ENCODE measurements around the gene SPINK2. TPM values are rescaled to one million over a fixed set of nuclear protein-coding genes. Genes with fewer than 3 reads are reported as not detected.
A peak's percentile ranks its signal among the peaks of the same experiment; 100 is the strongest.

The SPINK2 gene
- total RNA-seq, 1 donor from 2014 or later, result not detected

GRCh38 chr4:56783986-56784385 is 37.5 kb downstream of the SPINK2 start:
- Mint-ChIP-seq H3K4me3 (ENCODE audit: unreplicated experiment) (no peak overlapping the region), H3K27ac (ENCODE audit: unreplicated experiment) (no peak overlapping the region), H3K4me1 (ENCODE audit: low read depth, unreplicated experiment) (peaks cover 13% of the 10 kb centered on the region), H3K36me3 (ENCODE audit: low read depth, unreplicated experiment) (no peaks in the 10 kb centered on the region), H3K9me3 (ENCODE audit: unreplicated experiment) (no peaks in the 10 kb centered on the region), H3K27me3 (ENCODE audit: low read depth, unreplicated experiment) (peaks cover 2% of the 10 kb centered on the region)
- Histone ChIP-seq H3K9me3 (ENCODE audit: insufficient read depth, low read depth, low read length) (no peaks in the 10 kb centered on the region), H3K27ac (ENCODE audit: low read depth, low read length) (no peak overlapping the region), H3K27me3 (ENCODE audit: insufficient read depth, low read length) (no peaks in the 10 kb centered on the region), H3K9ac (ENCODE audit: low read length) (no peak overlapping the region), H2AFZ (ENCODE audit: low read depth, low read length) (no peak overlapping the region), H3K4me3 (ENCODE audit: insufficient read depth, low read depth, low read length) (no peak overlapping the region), H3K79me2 (ENCODE audit: insufficient read depth, low read length) (no peaks in the 10 kb centered on the region), H4K20me1 (ENCODE audit: insufficient read depth, low read length) (no peaks in the 10 kb centered on the region), H3K4me2 (ENCODE audit: low read length) (no peak overlapping the region), H3K36me3 (ENCODE audit: insufficient read depth, low read length) (no peaks in the 10 kb centered on the region), H3K4me1 (ENCODE audit: insufficient read depth, low read length) (peaks cover 10% of the 10 kb centered on the region)
- no peak for FAIRE-seq
- TF ChIP-seq CTCF (IDR thresholded peaks at IDR 0.05; ENCODE audit: insufficient read depth, low read depth, low read length) (no peak), EZH2 (IDR thresholded peaks at IDR 0.05; ENCODE audit: insufficient read depth, low read length) (no peak)
- peak; percentile 49 for DNase-seq (ENCODE audit: low read depth)

- no peaks in the 10 kb centered on the region for H3K27me3 ChIP-seq (ENCODE audit: insufficient read depth, low read length)
- TF ChIP-seq EZH2 (IDR thresholded peaks at IDR 0.05; ENCODE audit: insufficient read depth, low read length) (no peak), CTCF (IDR thresholded peaks at IDR 0.05; ENCODE audit: insufficient read depth, low read depth, low read length) (no peak)
- peaks cover 13% of the 10 kb centered on the region for H3K4me1 Mint-ChIP-seq (ENCODE audit: low read depth, unreplicated experiment)
- no peaks in the 10 kb centered on the region for H3K36me3 ChIP-seq (ENCODE audit: insufficient read depth, low read length)
- H3K9ac ChIP-seq (ENCODE audit: low read length), result no peak overlapping the region
- no peaks in the 10 kb centered on the region for H3K9me3 Mint-ChIP-seq (ENCODE audit: unreplicated experiment)
- no peak overlapping the region for H3K27ac ChIP-seq (ENCODE audit: low read depth, low read length)
- no peak overlapping the region for H2AFZ ChIP-seq (ENCODE audit: low read depth, low read length)
- peaks cover 4% of the 10 kb centered on the region for H3K4me1 ChIP-seq (ENCODE audit: insufficient read depth, low read length)
- no peaks in the 10 kb centered on the region for H3K79me2 ChIP-seq (ENCODE audit: insufficient read depth, low read length)
- no peaks in the 10 kb centered on the region for H3K36me3 Mint-ChIP-seq (ENCODE audit: low read depth, unreplicated experiment)
- H3K27ac Mint-ChIP-seq (ENCODE audit: unreplicated experiment), result no peak overlapping the region
- H3K4me2 ChIP-seq (ENCODE audit: low read length), result no peak overlapping the region
- FAIRE-seq (no peak), DNase-seq (ENCODE audit: low read depth) (no peak)
- H3K4me3 Mint-ChIP-seq (ENCODE audit: unreplicated experiment), result no peak overlapping the region
- H3K9me3 ChIP-seq (ENCODE audit: insufficient read depth, low read depth, low read length), result no peaks in the 10 kb centered on the region
- no peak overlapping the region for H3K4me3 ChIP-seq (ENCODE audit: insufficient read depth, low read depth, low read length)
- H3K27me3 Mint-ChIP-seq (ENCODE audit: low read depth, unreplicated experiment), result peaks cover 2% of the 10 kb centered on the region
- H4K20me1 ChIP-seq (ENCODE audit: insufficient read depth, low read length), result no peaks in the 10 kb centered on the region
Observed at GRCh38 chr4:56782019-56782418, 39.5 kb downstream of the SPINK2 start.

DNA sequence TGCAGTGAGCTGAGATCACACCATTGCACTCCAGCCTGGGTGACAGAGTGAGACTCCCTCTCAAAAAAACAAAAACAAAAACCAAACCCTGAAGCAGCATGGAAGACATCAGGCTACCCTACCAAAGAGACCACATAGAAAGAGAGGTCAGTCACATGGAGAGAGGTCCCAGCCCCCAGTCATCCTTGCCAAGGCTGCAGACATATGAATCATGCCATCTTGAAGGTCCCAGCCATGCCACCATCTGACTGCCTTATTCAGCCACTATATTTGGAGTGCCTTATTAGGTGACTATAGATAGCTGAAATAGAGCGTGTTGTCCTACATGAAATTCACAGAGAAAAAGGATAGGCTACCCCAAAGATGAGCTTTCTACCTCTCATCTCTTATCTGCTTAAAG is 48.2 kb downstream of the SPINK2 start:
- H3K36me3 ChIP-seq (ENCODE audit: insufficient read depth, low read length), result no peaks in the 10 kb centered on the region
- H3K36me3 Mint-ChIP-seq (ENCODE audit: low read depth, unreplicated experiment), result no peaks in the 10 kb centered on the region
- FAIRE-seq (no peak), DNase-seq (ENCODE audit: low read depth) (no peak)
- no peak overlapping the region for H3K27ac Mint-ChIP-seq (ENCODE audit: unreplicated experiment)
- H3K9ac ChIP-seq (ENCODE audit: low read length), result no peak overlapping the region
- no peaks in the 10 kb centered on the region for H3K27me3 ChIP-seq (ENCODE audit: insufficient read depth, low read length)
- no peaks in the 10 kb centered on the region for H3K79me2 ChIP-seq (ENCODE audit: insufficient read depth, low read length)
- no peak overlapping the region for H3K4me3 ChIP-seq (ENCODE audit: insufficient read depth, low read depth, low read length)
- H2AFZ ChIP-seq (ENCODE audit: low read depth, low read length), result no peak overlapping the region
- H3K4me1 Mint-ChIP-seq (ENCODE audit: low read depth, unreplicated experiment), result peaks cover 6% of the 10 kb centered on the region
- H4K20me1 ChIP-seq (ENCODE audit: insufficient read depth, low read length), result no peaks in the 10 kb centered on the region
- H3K9me3 ChIP-seq (ENCODE audit: insufficient read depth, low read depth, low read length), result no peaks in the 10 kb centered on the region
- H3K27me3 Mint-ChIP-seq (ENCODE audit: low read depth, unreplicated experiment), result no peaks in the 10 kb centered on the region
- no peaks in the 10 kb centered on the region for H3K4me1 ChIP-seq (ENCODE audit: insufficient read depth, low read length)
- no peak overlapping the region for H3K27ac ChIP-seq (ENCODE audit: low read depth, low read length)
- no peak overlapping the region for H3K4me3 Mint-ChIP-seq (ENCODE audit: unreplicated experiment)
- no peak overlapping the region for H3K4me2 ChIP-seq (ENCODE audit: low read length)
- no peaks in the 10 kb centered on the region for H3K9me3 Mint-ChIP-seq (ENCODE audit: unreplicated experiment)
- TF ChIP-seq CTCF (IDR thresholded peaks at IDR 0.05; ENCODE audit: insufficient read depth, low read depth, low read length), result no peak
- TF ChIP-seq EZH2 (IDR thresholded peaks at IDR 0.05; ENCODE audit: insufficient read depth, low read length), result no peak
